DMS53 treated with DMSO at 0.1 percent for 48 hours (cell line): ENCODE results near the gene ERCC5.

Experiments
- DNase-seq: peaks from one replicate; lab custom pipeline; 2025; ENCODE audit not compliant: unreplicated experiment; lab: John Stamatoyannopoulos, UW

The ERCC5 gene

GRCh38 chr13:102845630-102846260, at the start of gene ERCC5:
ERCC5 (plus strand) TSS chr13:102846032; CDS start chr13:102846267, 235 bp downstream.
- DNase-seq: peak; percentile 52

- DNase-seq: peak; percentile 17
These were observed 47.0 kb upstream of the ERCC5 start, which contains the start of the genes BIVM and POGLUT2 for GRCh38 chr13:102798581-102799425. BIVM (plus strand) TSS chr13:102799119; CDS start chr13:102807268, 8,149 bp downstream. POGLUT2 (minus strand) TSS chr13:102798976; CDS start chr13:102798670, 306 bp downstream.

DNA sequence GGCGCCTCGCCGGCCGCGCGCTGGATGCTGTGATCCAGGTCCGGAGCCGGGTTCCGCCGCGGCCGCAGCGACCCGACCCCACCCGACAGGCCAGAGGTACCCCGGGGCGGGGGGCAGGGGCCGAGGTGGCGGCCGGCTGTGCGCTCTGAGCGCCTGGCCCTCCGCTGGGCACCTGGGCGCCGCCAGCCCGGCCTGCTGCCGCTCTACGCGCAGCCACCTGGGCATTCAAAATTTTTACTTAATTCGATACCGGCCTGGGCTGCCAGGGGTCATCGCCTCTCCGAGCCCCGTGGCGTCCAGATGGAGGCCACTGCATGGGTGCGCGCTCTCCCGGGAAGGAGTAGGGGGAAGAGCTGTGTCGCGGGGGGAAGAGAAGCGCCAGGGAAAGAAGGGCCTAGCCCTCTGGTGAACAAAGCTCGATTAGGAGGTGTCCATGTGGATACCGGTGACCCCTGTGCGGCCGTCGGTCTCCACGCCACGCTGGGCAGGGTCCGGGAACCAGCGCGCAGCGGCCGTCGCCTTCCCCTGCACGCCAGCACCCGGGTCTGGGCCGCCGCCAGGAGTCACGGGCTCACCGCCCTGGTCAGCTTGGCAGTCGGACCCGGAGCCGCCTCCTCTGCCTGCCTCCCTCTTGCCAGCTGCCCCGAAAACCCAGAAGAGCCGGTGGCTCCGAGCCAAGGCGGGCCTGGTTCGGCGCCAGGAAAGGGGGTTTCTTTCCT, 46.2 kb upstream of the ERCC5 start:
- no peak for DNase-seq

DNA sequence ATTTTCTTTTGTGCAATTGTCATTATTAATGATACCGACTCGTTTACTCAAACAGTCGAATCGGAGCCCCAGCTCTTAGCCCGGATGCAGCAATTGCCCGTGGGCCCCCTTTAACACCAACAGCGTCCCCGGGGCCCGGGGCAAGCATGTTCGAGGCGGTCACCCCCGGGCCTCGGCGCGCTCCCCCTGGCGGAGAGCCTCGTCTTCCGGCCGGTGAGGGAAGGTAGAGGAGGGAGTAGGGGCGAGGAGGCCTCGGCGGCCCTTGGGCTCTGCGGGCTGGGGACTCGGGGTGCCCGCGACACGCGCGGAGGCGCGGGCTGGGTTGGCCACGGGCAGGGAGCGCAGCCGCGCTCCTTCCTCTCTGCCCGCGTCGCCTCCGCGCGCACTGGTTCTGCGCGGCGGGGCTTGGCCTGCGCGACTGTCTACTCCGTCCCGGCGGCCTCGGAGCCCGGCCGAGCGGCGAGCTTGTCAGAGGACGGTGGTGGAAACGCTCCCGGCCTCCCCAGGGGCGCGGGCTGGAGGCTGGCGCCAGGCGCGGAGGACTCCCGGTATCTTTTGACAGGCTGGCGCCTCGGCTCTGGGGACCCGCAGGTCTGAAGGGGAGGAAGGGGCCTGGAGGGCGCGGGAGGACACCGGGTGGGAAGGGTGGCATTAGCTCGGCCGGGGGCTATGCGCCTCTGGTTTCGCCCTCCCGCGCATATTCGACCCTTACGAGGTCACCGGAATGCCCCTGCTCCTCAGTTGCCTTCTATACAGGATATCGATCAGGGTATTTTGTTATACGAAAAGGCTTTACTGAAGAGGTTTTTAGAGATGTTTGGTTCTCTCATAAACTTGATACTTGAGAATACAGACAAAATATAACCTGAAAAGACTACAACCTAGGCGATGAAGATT, 45.4 kb upstream of the ERCC5 start:
- no peak for DNase-seq

DNA sequence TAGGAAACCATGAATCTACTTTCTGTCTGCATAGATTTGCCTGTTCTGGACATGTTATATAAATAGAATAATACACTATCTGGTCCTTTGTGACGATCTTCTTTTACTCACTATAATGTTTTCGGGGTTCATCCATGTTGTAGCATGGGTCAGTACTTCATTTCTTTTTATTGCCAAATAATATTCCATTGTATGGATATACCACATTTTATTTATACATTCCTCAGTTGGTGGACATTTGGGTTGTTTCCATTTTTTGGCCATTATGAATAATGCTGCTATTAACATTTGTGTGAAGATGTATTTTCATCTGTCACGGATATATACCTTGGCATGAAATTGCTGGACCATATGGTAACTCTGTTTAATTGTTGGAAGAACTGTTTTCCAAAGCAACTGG, 40.2 kb upstream of the ERCC5 start:
- DNase-seq: no peak

GRCh38 chr13:102807699-102808098, 38.1 kb upstream of the ERCC5 start:
- DNase-seq: no peak

- DNase-seq: no peak
These were observed 33.1 kb upstream of the ERCC5 start for GRCh38 chr13:102812611-102813287.

DNA sequence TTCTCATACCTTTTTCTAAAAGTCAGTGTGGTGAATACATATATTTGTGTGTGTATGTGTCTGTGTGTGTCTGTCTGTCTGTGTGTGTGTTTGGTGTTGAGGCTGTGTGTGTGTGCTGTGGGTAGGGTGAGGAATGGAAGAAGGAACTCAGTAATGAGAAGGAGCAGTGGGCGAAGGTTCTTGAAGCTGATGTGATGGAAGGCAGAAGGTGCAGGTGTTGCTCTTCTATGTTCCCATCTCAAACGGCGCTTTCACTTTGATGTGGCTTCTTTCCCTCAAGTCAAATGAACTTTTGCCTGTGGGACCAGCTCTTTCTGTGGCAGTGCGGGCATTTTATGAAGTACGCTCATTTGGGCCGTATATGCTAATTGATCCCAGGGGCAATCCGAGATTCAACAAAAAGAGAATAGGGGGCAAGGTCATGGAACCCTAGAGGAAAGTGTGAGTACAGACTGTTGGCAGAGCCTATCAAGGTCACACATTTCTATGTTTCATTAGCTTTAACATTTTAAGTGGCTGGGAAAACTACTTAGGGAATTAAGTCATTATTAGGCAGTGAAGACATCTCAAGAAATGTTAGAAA, 31.7 kb upstream of the ERCC5 start:
- no peak for DNase-seq

- DNase-seq: no peak
These were observed 31.0 kb upstream of the ERCC5 start for GRCh38 chr13:102814793-102815192.

DNA sequence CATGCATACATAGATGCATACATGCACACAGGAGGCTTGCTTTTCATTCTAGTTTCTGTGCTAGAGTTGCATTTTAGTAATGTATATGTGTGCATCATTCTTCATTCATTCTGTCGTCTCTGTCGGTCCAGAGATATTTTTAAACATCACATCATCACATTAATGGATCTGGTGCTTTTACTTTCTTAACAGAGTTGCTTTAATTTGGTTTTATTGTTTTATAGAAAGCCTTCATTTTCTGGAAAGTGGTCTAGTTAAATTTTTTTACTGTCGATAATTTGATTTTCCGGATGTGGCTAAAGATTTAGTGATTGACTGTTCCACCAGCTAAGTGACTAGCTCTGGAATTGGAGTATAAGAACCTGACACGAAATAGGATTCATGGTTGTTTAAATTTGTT, 30.0 kb upstream of the ERCC5 start:
- no peak for DNase-seq

GRCh38 chr13:102816708-102817107, 29.1 kb upstream of the ERCC5 start:
- DNase-seq: no peak

DNA sequence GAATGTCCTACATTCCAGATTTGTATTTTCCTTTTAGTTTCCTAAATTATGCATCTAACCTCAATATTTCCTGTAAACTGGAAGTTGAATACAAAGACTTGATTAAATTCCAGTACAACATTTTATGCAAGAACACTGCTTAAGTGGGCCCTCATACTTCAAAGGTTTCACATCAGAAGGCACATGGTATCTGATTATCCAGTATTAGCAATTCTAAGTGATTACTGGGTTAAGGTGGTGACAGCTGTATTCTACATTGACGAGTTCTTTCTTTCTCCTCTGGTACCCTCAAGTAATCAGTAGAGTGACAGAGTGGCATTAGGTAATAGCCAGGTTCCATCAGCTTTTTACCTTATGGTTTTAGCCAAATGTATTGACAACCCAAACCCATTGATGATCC, 28.6 kb upstream of the ERCC5 start:
- DNase-seq: no peak

DNA sequence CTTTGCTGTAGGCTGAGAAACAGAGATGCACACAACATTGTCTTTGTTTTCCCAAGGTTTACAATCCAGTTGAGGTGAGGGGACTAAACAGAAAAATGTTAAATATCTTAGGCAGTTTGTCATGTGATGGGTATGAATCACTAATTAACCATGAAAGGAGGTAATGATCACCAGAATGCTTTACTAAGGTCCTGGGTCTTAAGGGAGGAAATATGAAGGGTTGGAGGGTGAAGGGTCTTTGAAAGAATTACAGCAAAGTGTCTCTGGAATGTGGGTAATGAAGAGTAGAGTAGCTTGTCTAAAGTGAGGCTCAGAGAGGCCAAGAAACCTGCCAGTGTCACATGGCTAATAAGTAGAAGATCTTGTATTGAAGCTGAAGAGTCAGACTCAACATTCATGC, 27.9 kb upstream of the ERCC5 start:
- no peak for DNase-seq

- no peak for DNase-seq
These were observed 20.4 kb upstream of the ERCC5 start for GRCh38 chr13:102825400-102825799.

DNA sequence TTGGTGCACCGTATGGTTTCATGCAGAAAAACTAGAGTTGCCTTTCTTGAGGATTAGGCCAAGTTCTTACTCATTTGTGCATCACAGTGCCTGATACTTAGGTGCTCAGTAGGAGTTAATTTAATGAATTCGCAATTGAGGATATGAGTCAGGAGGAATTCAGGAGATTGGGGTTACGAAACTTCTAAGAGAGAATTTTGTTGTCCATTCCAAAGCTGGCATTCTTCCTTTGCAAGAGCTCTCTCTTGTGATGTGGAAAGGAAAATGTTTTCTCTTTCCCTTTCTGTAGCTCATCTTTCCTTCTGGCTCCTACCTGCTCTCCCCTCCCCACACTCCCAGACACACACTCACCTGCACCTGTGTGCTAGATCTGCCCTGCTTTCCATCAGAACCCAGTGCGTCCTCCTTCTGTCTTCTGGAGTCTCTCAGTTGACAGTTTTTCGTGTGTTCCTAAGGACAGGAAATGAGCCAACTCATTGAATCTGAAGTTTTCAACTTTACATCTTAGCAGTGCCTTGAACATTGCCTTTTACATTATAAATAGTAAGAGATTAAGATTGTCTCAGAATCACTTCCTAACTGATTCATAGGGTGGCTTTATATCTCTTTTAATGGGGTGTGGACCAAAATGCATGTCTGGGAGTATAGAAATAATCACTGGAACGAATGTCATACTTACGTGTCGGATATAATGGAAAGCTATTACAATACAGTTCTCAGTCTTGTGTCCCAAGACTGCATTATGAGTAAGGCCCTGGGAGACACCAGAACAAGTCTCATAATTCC, 19.7 kb upstream of the ERCC5 start:
- no peak for DNase-seq

- peak; percentile 5 for DNase-seq
These were observed 15.2 kb upstream of the ERCC5 start for GRCh38 chr13:102830646-102831045.

DNA sequence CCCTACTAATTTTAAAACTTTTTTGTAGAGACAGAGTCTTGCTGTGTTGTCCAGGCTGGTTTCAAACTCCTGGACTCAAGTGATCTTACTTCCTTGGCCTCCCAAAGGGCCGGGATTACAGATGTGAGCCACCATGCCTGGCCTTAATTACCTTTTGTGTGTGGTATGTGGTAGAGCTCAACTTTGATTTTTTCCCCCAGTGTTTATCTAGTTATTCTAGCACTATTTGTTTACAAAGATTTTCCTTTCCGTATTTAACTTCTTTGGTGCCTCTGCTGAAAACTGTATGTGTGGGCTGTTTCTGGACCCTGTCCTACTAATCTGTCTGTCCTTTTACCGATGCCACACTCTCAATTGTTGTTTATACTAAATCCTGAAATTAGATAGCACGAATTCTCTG, 9.4 kb upstream of the ERCC5 start:
- no peak for DNase-seq

DNA sequence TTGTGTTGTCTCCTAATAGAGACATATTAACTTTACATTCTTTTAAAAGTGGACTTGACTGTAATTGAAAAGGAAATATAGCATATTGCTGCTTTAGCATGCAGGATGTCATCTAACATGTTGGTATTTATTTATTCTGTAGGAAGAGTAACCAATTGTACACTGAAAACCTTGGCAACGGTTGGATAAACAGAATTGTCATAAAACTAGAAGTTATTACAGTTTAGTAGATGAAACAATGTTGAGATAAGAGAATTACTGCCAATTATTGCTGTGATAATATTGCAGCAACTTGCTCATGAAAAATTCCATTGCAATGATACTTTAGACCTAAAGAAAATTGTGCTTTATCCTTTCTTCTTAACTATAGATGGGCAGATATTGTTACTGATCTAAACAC, 7.6 kb upstream of the ERCC5 start:
- no peak for DNase-seq

- no peak for DNase-seq
These were observed 6.8 kb upstream of the ERCC5 start for GRCh38 chr13:102838982-102839381.
